GM19467 (cell line): ENCODE data around the gene NFATC3.

Source experiments
- ATAC-seq: cut with Tn5 transposase; IDR thresholded peaks from one replicate; pipeline ENCODE4 v1.9.1; 2021; ENCODE audit warnings: mild to moderate bottlenecking, moderate library complexity; ENCODE audit not compliant: unreplicated experiment

The NFATC3 gene

DNA sequence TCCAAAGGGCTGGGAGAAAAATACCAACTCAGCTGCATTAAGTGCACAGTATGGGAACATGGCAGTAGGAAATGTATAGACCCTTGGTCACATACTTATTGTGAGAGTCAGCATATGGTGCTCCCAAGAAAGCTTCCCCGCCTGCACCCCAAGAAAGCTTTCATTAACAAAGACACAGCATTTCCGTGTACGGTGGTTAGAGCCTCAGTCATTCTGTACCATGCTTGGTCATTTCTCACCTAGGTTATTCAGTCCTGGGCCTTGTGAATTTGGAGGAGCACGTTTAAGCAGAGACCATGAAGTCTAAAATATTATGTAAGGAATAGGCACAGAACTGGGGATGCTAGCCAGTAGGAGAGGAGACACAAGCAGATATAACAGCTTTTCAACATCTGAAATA, 94.7 kb downstream of the NFATC3 start:
- no peak for ATAC-seq

DNA sequence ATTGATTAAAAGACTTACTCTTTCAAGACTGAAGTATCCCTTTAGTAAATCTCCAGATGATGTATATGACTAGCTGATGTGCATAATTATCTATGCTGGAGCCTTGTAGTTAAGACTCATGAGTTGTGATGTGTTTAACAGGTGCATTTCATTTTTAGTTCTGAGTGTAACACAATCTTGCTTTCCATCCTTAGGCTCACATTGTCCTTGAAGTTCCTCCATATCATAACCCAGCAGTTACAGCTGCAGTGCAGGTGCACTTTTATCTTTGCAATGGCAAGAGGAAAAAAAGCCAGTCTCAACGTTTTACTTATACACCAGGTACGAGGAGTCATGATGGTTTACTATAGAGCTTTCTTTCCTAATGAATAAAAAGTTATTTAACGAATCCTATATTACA, 97.9 kb downstream of the NFATC3 start:
- ATAC-seq: no peak

GRCh38 chr16:68186877-68187276, 101.7 kb downstream of the NFATC3 start:
- no peak for ATAC-seq

DNA sequence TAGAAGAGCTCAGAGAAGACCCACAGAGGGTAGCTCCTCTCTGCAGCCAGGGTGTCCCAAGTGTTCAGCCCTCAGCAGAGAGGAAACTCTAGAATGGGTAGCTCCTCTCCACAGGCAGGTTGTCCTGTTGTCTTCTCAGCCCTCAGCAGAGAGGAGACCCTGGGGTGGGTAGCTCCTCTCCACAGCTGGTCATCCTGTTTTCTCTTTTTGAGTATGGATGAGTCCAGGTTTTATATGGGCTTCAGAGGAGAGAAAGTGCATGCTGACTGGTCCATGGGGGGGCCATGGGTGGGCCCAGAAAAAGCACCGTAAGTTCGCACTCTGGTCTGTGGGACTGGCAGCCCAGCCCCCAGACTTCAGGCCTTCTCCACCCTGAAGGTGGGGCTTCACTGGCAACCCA, 102.3 kb downstream of the NFATC3 start:
- ATAC-seq: no peak

DNA sequence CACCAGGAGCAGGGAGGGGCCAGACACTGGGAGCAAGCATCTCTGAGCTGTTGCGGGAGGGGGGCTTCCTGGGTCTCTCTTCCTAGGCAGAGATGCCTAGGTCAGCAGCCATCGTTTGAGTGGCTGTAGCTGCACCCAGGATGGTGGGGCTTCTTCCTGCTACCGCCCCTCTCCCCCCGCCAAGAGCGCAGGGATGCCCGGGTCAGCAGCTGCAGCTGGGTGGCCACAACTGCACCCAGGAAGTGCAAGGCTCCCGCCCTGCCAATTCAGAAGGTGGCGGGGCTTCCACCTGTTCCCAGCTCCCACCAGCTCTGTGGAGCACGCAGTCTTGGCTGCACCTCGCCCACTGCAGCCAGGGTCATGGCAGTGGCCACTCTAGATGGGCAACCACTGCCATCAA, 103.0 kb downstream of the NFATC3 start:
- no peak for ATAC-seq

DNA sequence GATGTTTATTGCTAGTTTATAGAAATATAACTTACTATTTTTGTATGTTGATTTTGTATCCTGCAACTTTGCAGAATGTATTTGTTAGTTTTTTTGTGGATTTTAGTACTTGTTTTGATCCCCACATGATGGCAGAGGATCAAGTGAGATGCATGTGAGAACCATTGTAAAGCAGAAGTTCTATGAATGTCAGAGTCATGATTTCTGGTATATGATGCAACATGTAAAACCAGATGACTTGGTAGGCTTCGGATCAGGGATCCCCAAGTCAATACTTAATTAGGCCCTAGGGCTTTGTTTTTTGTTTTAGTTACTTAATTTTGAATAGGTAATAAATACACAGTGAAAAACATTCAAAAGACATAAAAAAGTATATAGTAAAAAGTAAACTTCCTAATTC, 104.9 kb downstream of the NFATC3 start:
- ATAC-seq: no peak

DNA sequence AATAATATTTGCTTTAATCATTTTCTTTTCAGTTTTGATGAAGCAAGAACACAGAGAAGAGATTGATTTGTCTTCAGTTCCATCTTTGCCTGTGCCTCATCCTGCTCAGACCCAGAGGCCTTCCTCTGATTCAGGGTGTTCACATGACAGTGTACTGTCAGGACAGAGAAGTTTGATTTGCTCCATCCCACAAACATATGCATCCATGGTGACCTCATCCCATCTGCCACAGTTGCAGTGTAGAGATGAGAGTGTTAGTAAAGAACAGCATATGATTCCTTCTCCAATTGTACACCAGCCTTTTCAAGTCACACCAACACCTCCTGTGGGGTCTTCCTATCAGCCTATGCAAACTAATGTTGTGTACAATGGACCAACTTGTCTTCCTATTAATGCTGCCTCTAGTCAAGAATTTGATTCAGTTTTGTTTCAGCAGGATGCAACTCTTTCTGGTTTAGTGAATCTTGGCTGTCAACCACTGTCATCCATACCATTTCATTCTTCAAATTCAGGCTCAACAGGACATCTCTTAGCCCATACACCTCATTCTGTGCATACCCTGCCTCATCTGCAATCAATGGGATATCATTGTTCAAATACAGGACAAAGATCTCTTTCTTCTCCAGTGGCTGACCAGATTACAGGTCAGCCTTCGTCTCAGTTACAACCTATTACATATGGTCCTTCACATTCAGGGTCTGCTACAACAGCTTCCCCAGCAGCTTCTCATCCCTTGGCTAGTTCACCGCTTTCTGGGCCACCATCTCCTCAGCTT, 105.8 kb downstream of the NFATC3 start:
- ATAC-seq: no peak

- no peak for ATAC-seq
Observed at GRCh38 chr16:68194251-68194650, 109.1 kb downstream of the NFATC3 start.

- no peak for ATAC-seq
Observed at GRCh38 chr16:68197250-68197649, 112.1 kb downstream of the NFATC3 start.

- no peak for ATAC-seq
Observed at GRCh38 chr16:68200088-68200783, 115.1 kb downstream of the NFATC3 start.

GRCh38 chr16:68202091-68202519, 116.9 kb downstream of the NFATC3 start:
- no peak for ATAC-seq

DNA sequence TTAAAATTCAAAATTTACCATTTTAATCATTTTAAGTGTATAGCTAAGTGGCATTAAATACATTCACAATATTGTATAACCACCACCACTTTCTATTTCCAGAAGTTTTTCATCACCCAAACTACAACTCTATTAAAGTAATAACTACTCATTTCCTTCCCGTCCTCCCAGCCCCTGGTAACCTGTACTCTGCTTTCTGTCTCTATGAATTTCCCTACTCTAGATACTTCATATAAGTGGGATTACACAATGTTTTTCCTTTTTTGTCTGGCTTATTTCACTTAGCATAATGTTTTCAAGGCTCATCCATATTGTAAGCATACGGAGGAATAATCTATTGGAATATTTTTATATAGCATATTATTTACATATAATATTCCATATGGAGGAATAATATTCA, 121.1 kb downstream of the NFATC3 start:
- ATAC-seq: no peak

DNA sequence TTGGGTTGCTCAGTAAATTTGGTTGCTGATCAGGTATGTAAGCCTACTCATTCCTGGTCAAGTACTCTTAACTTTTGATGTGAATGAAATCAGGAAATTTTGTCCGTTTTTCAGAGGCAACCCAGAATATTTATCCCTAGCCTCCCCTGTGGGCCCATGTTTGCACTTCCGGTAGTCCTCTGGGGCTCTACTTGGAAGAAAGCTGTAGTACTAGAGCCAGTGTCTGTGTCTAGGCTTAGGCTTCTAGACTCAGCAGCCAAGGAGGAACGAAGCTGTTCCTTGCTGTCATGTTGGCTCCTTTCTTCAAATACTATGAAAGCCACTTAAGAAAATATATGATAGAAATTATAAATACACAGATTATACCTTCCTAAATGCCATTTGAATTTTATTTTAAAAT, 129.6 kb downstream of the NFATC3 start:
- ATAC-seq: no peak

- no peak for ATAC-seq
Observed at GRCh38 chr16:68215302-68215701, 130.1 kb downstream of the NFATC3 start.

DNA sequence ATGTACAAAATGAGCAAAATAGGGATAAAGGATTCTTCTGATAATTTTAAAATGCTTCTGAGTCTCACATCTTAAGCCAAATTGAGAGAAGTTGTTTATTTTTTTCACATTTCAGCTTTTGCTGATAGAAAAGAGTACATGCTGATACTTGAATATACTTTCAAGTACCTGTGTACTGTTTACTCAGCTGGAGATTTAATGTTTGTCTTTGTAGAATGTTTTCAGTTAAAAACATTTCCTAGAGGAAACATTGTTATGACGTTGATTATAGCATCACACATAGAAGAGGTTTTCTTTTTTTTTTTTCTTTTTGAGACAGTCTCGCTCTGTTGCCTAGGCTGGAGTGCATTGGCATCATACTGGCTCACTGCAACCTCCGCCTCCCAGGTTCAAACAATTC, 131.1 kb downstream of the NFATC3 start:
- ATAC-seq: no peak

GRCh38 chr16:68217506-68217905, 132.3 kb downstream of the NFATC3 start:
- ATAC-seq: no peak

GRCh38 chr16:68219725-68220351, 134.7 kb downstream of the NFATC3 start:
- no peak for ATAC-seq

- ATAC-seq: no peak
Observed at GRCh38 chr16:68223072-68223471, 137.9 kb downstream of the NFATC3 start.

GRCh38 chr16:68226116-68226515, 140.9 kb downstream of the NFATC3 start:
- no peak for ATAC-seq

GRCh38 chr16:68227183-68227793, 142.1 kb downstream of the NFATC3 start:
- ATAC-seq: no peak

GRCh38 chr16:68227850-68228553, 142.8 kb downstream of the NFATC3 start:
- ATAC-seq: no peak
